GM10266 (cell line): ENCODE results near the gene YJU2.

ENCODE experiments used
- DNase-seq: peaks from one replicate; pipeline ENCODE4 v3.0.0; 2012; ENCODE audit errors: extremely low spot score
- CTCF ChIP-seq: IDR thresholded peaks from 2 replicates; pipeline ENCODE4 v1.5.1; 2012; ENCODE audit warnings: mild to moderate bottlenecking, low read depth; ENCODE audit not compliant: control insufficient read depth, insufficient read depth; ENCODE audit errors: missing control alignments

The YJU2 gene

GRCh38 chr19:4300589-4300988 lies 53.7 kb downstream of the YJU2 start:
- no peak for DNase-seq
- TF ChIP-seq CTCF, result no peak

GRCh38 chr19:4301590-4302242 lies 54.8 kb downstream of the YJU2 start:
- TF ChIP-seq CTCF, result no peak
- no peak for DNase-seq

- no peak for TF ChIP-seq CTCF
- no peak for DNase-seq
Observed at GRCh38 chr19:4302243-4302640, 55.4 kb downstream of the YJU2 start, which contains the start of gene TMIGD2. Gene TMIGD2 (minus strand): TSS chr19:4302389. CDS start chr19:4302385, 4 bp downstream.

- TF ChIP-seq CTCF, result no peak
- DNase-seq, result no peak
Observed at GRCh38 chr19:4303819-4304537, 57.1 kb downstream of the YJU2 start.

GRCh38 chr19:4304538-4305256 lies 57.8 kb downstream of the YJU2 start, which contains the start of gene FSD1:
Gene FSD1 (plus strand): TSS chr19:4304598. CDS start chr19:4304747, 149 bp downstream.
- DNase-seq, result peak; percentile 97
- no peak for TF ChIP-seq CTCF

- TF ChIP-seq CTCF, result no peak
- no peak for DNase-seq
Observed at GRCh38 chr19:4305257-4305612, 58.4 kb downstream of the YJU2 start.
